ENCODE results near the gene PPP4R4.

Gene PPP4R4

DNA sequence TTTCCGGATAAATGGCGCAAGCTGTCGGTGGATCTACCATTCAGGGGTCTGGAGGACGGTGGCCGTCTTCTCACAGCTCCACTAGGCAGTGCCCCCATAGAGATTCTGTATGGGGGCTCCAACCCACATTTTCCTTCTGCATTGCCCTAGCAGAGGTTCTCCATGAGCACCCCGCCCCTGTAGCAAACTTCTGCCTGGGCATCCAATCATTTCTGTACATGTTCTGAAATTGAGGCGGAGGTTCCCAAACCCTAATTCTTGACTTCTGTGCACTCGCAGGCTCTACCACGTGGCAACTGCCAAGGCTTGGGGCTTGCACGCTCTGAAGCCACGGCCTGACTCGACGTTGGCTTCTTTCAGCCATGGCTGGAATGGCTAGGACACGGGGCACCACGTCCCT is 124.0 kb downstream of the PPP4R4 start:
- H3K4me3 ChIP-seq (ENCODE audit: low read depth, low read length): no peak overlapping the region
- TF ChIP-seq, protein P1, sequence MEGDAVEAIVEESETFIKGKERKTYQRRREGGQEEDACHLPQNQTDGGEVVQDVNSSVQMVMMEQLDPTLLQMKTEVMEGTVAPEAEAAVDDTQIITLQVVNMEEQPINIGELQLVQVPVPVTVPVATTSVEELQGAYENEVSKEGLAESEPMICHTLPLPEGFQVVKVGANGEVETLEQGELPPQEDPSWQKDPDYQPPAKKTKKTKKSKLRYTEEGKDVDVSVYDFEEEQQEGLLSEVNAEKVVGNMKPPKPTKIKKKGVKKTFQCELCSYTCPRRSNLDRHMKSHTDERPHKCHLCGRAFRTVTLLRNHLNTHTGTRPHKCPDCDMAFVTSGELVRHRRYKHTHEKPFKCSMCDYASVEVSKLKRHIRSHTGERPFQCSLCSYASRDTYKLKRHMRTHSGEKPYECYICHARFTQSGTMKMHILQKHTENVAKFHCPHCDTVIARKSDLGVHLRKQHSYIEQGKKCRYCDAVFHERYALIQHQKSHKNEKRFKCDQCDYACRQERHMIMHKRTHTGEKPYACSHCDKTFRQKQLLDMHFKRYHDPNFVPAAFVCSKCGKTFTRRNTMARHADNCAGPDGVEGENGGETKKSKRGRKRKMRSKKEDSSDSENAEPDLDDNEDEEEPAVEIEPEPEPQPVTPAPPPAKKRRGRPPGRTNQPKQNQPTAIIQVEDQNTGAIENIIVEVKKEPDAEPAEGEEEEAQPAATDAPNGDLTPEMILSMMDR (IDR thresholded peaks at IDR 0.05; ENCODE audit: low read depth, low read length): no peak

- TF ChIP-seq, protein P1 (IDR thresholded peaks at IDR 0.05; ENCODE audit: low read depth, low read length): no peak
- no peak overlapping the region for H3K4me3 ChIP-seq (ENCODE audit: low read depth, low read length)
Observed at GRCh38 chr14:94303111-94303510, 129.0 kb downstream of the PPP4R4 start.

GRCh38 chr14:94304243-94304642 is 130.1 kb downstream of the PPP4R4 start:
- TF ChIP-seq, protein P1 (IDR thresholded peaks at IDR 0.05; ENCODE audit: low read depth, low read length): no peak
- H3K4me3 ChIP-seq (ENCODE audit: low read depth, low read length): no peak overlapping the region

GRCh38 chr14:94305620-94306019 is 131.5 kb downstream of the PPP4R4 start:
- no peak overlapping the region for H3K4me3 ChIP-seq (ENCODE audit: low read depth, low read length)
- TF ChIP-seq, protein P1 (IDR thresholded peaks at IDR 0.05; ENCODE audit: low read depth, low read length): no peak

DNA sequence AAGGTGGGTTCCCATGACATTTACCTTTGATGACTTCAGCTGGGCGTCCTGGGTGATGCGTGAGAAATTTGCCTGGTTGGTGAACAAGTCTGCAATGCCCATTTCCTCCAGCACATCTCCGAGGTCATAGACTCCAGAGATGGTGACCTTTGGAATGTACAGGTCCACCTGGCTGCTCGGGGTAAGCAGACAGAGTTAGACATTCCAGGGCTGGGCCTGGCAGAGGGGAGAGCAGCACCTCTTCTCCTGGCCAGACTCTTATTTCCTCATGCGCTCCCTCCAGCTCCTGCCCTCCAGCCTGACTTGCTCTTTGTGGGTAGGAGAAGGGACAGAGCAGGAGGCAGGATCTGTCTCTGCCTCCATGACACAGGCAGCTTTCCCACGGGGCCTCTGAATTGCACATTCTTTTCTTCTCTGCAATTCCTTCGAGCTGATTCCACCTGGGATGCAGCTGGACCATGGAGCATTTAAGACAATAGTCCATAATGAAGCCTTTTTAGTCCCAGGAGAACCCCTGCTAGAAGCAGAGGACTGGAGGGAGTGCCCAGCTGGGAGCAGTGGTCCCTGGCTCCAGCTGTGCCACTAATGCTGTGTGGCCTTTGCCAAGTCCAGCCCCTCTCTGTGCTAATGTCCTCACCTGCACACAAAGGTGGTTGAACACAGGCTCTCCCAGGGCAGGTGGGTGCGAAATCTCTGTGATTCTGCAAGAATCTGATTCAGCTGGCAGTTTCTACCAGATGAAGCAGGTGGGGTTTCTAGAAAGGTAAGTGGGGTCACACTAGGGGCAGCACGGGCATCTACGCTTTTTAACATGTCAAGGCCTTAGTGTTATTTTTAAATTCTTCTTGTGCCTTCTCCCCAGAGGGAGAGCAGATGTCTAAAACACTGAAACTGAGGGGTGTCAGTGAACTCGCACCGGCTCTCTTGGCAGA is 132.2 kb downstream of the PPP4R4 start:
- no peak overlapping the region for H3K4me3 ChIP-seq (ENCODE audit: low read depth, low read length)
- TF ChIP-seq, protein P1 (IDR thresholded peaks at IDR 0.05; ENCODE audit: low read depth, low read length): no peak

DNA sequence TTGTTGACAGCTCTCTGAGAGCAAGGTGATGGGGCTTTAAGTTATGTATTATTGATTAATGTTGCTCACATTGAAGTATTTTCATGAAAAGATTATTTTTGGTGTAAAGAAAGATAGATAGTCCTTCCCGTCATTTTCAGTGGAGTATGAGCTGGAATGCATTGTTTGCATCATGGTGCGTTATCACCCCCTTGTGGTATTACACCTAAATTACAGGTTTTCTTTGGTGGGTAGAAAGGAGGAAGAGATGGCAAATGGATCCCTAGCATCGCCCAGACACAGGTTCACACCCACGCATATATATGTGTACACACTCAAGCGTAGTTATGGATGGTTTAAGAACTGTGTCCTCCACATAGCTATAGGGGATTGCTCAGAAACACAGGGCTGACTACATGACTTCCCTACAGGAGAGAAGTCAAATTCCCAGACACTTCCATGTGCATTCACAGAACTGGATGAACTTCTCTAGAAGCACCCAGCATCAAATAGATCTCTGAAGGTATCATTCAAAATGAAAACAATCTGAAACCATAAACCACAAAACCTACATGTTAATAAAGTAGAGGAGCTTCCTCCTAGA is 133.4 kb downstream of the PPP4R4 start:
- no peak overlapping the region for H3K4me3 ChIP-seq (ENCODE audit: low read depth, low read length)
- TF ChIP-seq, protein P1 (IDR thresholded peaks at IDR 0.05; ENCODE audit: low read depth, low read length): no peak

DNA sequence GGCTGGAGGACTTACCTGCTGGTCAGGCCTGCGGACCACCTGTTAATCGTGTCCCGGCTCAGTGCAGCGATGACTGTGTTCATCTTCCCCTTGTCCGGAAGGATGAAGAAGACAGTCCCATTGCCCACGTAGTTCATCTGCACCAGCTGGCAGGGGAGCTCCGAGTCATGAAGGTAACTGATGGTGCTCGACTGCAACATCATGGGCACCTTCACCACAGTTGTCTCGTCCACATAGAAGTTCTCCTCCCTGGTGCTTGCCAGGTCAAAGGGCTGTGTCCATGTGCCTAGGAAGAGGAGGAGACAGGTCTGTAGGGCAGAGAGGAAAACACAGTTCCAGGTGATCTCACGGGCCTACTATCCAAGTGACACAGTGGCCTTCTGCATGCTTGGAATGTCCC is 135.6 kb downstream of the PPP4R4 start:
- TF ChIP-seq, protein P1 (IDR thresholded peaks at IDR 0.05; ENCODE audit: low read depth, low read length): no peak
- H3K4me3 ChIP-seq (ENCODE audit: low read depth, low read length): no peak overlapping the region

Measured in WI38 (cell line).